ENCODE data around the gene PLCXD3. TPM values are rescaled to one million over a fixed set of nuclear protein-coding genes. Genes with fewer than 3 reads are reported as not detected.

PLCXD3 gene
- total and polyA plus RNA-seq, 2 of the 4 experiments (the other 2 are of a cell fraction), result under 0.01 to 0.02 TPM

DNA sequence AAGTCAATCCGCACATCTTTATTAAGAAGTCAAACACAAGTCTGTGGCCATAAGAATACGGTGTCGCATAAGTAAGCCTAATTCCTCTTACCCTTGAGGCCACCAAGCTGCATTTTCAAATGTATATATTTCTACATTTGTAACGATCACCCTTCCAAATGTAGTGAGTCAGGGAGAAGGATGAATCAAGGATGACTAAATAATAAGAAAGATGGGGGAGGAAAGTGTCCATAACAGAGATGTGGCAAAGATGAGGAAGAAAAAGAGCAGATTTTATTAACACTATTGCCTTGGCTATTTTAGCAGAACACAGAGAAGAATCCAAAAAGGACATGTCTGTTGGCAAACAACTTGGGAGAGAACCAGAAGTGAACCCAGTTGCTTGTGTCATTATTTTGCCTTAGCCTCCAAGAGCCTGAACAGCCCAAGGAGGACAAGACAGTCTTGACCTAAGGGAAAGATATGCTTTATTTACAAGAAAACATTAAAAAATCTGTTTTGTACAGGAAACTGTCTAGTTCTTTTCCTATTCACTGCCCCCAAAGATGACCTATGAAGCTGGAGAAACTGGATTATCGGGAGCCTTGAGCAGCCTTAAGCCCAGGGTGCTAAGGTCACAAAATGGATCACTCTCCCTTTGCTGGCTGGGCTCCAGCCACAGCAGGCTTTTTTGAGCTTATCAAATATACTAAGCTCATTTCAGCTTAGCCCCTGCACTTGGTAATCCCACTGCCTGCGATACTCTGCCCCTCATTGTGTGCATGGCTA, 101.5 kb downstream of the PLCXD3 start:
- ChIA-PET POLR2A (ENCODE audit: unreplicated experiment) (interaction anchor here (0.6 kb wide), 1 partner anchor 178 kb away, joined by 3 read pairs; no protein-coding TSS in a partner anchor), CTCF (no interaction called here)
- Histone ChIP-seq H4K8ac (ENCODE audit: low read depth in 2 of 2, low read length in 2 of 2) (peak overlapping the region; percentile 82 to 88), H3K23ac (ENCODE audit: low read depth, low read length) (peak overlapping the region; percentile 68), H3K4me3 (ENCODE audit: insufficient read depth, low read depth, low read length) (no peak overlapping the region), H3K9me1 (ENCODE audit: insufficient read depth, low read length) (peaks cover 4% of the 10 kb centered on the region), H2AK9ac (replicated peaks; ENCODE audit: low read depth, low read length, poor library complexity) (peak overlapping the region; percentile 35), H4K20me1 (ENCODE audit: insufficient read depth, low read length) (no peaks in the 10 kb centered on the region), H2BK20ac (ENCODE audit: low read depth, low read length) (peak overlapping the region; percentile 93), H3K18ac (ENCODE audit: low read depth, low read length) (peak overlapping the region; percentile 93; the same call in 1 of the 2 replicates), H2AK5ac (ENCODE audit: low read depth, low read length) (peak overlapping the region; percentile 89), H3K9ac (ENCODE audit: low read depth, low read length) (no peak overlapping the region), H3K9me3 (ENCODE audit: control insufficient read depth, insufficient read depth, low read length) (no peaks in the 10 kb centered on the region), H2BK5ac (ENCODE audit: low read depth, low read length, poor library complexity, severe bottlenecking) (peak overlapping the region; percentile 97), H3K79me1 (ENCODE audit: low read depth in 1 of 2, low read length in 2 of 2) (no peaks in the 10 kb centered on the region), H3K14ac (replicated peaks; ENCODE audit: low read depth, low read length) (peak overlapping the region; percentile 69), H3K56ac (ENCODE audit: extremely low read depth, insufficient read depth, low read length) (peak overlapping the region; percentile 54), H3K27me3 (ENCODE audit: control insufficient read depth, insufficient read depth, low read length) (no peaks in the 10 kb centered on the region), H2BK15ac (ENCODE audit: low read depth, low read length) (peak overlapping the region; percentile 75; the same call in 2 of the 3 replicates), H3K4me2 (ENCODE audit: low read depth, low read length) (peak overlapping the region; percentile 52), H3K4ac (ENCODE audit: low read depth, low read length) (peak overlapping the region; percentile 86), H2AFZ (replicated peaks; ENCODE audit: low read length, poor library complexity) (peak overlapping the region; percentile 82), H2BK120ac (ENCODE audit: low read depth, low read length) (peak overlapping the region; percentile 92), H4K5ac (ENCODE audit: low read depth, low read length) (peak overlapping the region; percentile 87; the same call in 1 of the 2 replicates), H3K36me3 (ENCODE audit: control insufficient read depth, insufficient read depth, low read length) (no peaks in the 10 kb centered on the region), H3K27ac (ENCODE audit: insufficient read depth, low read length) (peak overlapping the region; percentile 42; the same call in 1 of the 2 replicates), H3K4me1 (ENCODE audit: control insufficient read depth, insufficient read depth, low read length) (peaks cover 8% of the 10 kb centered on the region), H4K91ac (ENCODE audit: insufficient read depth, low read depth, low read length) (peak overlapping the region; percentile 86)
- ATAC-seq (ENCODE audit: low read depth) (peak; percentile 83), DNase-seq (peak; percentile 74)
- intact Hi-C loops (cut with micrococcal nuclease), result no loop called here
- in situ Hi-C loops (cut with MboI; ENCODE audit: low sequenced_read_pairs), result no loop called here
- no peak for TF ChIP-seq POLR2A (IDR thresholded peaks at IDR 0.05; ENCODE audit: low read depth, low read length)
- TF ChIP-seq MXI1 (IDR thresholded peaks at IDR 0.05; ENCODE audit: borderline replicate concordance, low read depth, low read length), result no peak
- TF ChIP-seq CHD1 (IDR thresholded peaks at IDR 0.05; ENCODE audit: low read depth, low read length), result no peak
- TF ChIP-seq BHLHE40 (IDR thresholded peaks at IDR 0.05; ENCODE audit: low read depth, low read length), result no peak
- TF ChIP-seq RFX5 (IDR thresholded peaks at IDR 0.05; ENCODE audit: low read depth, low read length), result no peak
- no peak for TF ChIP-seq RCOR1 (IDR thresholded peaks at IDR 0.05; ENCODE audit: insufficient replicate concordance, low read length)
- peak; percentile 52; the same call in 1 of the 2 replicates for TF ChIP-seq CEBPB (IDR thresholded peaks at IDR 0.05; ENCODE audit: low read depth, low read length)
- no peak for TF ChIP-seq MAFK (IDR thresholded peaks at IDR 0.05; ENCODE audit: low read depth, low read length)
- no peak for TF ChIP-seq NFE2L2 (IDR thresholded peaks at IDR 0.05; ENCODE audit: low read depth, low read length)
- TF ChIP-seq RAD21 (IDR thresholded peaks at IDR 0.05; ENCODE audit: low read length), result 0 out of 2 replicates have a peak, but pooled peaks have one; percentile 11
- TF ChIP-seq FOS (IDR thresholded peaks at IDR 0.05; ENCODE audit: low read depth, low read length), result peak; percentile 78
- no peak for TF ChIP-seq USF2 (IDR thresholded peaks at IDR 0.05; ENCODE audit: low read depth, low read length)
- no peak for TF ChIP-seq SMC3 (IDR thresholded peaks at IDR 0.05; ENCODE audit: low read depth, low read length)
- WGBS, 2 experiments (ENCODE audit: extremely low coverage in 2 of 2, insufficient read length in 1 of 2), result 35% methylated on average over 2 of the region's 6 CpGs; no CpG with 5 or more reads in 1 of the 2 experiments
- dilution Hi-C loops (cut with HindIII; ENCODE audit: low sequenced_read_pairs, unreplicated experiment), result no loop called here
- no TSS peak for BruUV-seq (replicated peaks)

Measured in IMR-90 (cell line).